GM12891 (cell line): Measurements from ENCODE around the gene ASIC2.
"Not testable (repeated sequence)": the region's sequence is repeated elsewhere in the genome, so short reads cannot be mapped to it uniquely, and the experiment has no call there.

Source experiments
- DNase-seq: peaks from one replicate; pipeline ENCODE4 v3.0.0; 2011; ENCODE audit warnings: low spot score; ENCODE audit not compliant: insufficient read length
- FAIRE-seq: peaks from 2 replicates; lab custom pipeline; 2011; peaks lifted over from hg19 to GRCh38; lab: Jason Lieb, UNC
- PAX5 ChIP-seq: IDR thresholded peaks from 2 replicates; pipeline ENCODE4 v1.6.1; 2011; ENCODE audit warnings: low read length, moderate library complexity, mild to moderate bottlenecking; ENCODE audit not compliant: insufficient read depth, severe bottlenecking
- POLR2A ChIP-seq: IDR thresholded peaks from 2 replicates; pipeline ENCODE4 v1.6.1; 2011; ENCODE audit warnings: low read depth, low read length, control low read depth
- POLR2AphosphoS5 ChIP-seq: IDR thresholded peaks from 2 replicates; pipeline ENCODE4 v1.6.1; 2011; ENCODE audit warnings: low read depth, low read length, control low read depth
- POU2F2 ChIP-seq: IDR thresholded peaks from 2 replicates; pipeline ENCODE4 v1.6.1; 2011; ENCODE audit warnings: low read depth, mild to moderate bottlenecking, control low read depth, low read length, moderate library complexity
- SPI1 ChIP-seq: IDR thresholded peaks from 2 replicates; pipeline ENCODE4 v1.6.1; 2011; ENCODE audit warnings: low read depth, low read length, control low read depth
- TAF1 ChIP-seq: IDR thresholded peaks from 2 replicates; pipeline ENCODE4 v1.6.1; 2011; ENCODE audit warnings: low read depth, low read length, control low read depth

ASIC2 gene

DNA sequence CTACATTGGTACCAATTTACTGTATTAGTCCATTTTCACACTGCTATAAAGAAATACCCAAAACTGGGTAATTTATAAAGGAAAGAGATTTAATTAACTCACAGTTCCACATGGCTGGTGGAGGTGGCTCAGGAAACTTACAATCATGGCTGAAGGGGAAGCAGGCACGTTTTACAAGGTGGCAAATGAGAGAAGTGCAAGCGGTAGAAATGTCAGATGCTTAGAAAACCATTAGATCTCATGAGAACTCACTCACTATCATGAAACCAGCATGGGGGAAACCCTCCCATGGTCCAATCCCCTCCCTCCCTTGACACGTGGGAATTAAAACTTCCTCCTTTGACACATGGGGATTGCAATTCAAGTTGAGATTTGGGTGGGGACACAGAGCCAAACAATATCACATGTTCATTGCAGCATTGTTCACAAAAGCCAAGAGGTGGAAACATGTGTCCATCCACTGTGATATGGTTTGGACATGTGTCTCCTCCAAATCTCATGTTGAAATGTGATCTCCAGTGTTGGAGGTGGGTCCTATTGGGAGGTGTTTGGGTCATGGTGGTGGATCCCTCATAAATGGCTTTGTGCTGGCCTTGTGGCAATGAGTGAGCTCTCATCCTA lies 304.5 kb downstream of the ASIC2 start:
- TF ChIP-seq POLR2A (no peak), PAX5 (no peak), POLR2AphosphoS5 (no peak), POU2F2 (no peak), SPI1 (no peak), TAF1 (no peak)
- FAIRE-seq (no peak), DNase-seq (no peak)

DNA sequence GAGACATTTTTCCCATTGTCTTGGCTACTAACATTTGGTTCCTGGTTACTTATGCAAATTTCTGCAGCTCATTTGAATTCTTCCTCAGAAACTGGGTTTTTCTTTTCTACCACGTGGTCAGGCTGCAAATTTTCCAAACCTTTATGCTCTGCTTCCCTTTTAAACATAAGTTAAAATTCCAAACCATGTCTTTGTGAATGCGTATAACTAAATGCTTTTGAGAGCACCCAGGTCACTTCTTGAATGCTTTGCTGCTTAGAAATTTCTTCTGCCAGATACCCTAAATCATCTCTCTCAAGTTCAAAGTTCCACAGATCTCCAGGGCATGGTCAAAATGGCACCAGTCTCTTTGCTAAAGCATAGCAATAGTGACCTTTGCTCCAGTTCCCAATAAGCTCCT lies 305.2 kb downstream of the ASIC2 start:
- not testable (repeated sequence) for FAIRE-seq, DNase-seq

DNA sequence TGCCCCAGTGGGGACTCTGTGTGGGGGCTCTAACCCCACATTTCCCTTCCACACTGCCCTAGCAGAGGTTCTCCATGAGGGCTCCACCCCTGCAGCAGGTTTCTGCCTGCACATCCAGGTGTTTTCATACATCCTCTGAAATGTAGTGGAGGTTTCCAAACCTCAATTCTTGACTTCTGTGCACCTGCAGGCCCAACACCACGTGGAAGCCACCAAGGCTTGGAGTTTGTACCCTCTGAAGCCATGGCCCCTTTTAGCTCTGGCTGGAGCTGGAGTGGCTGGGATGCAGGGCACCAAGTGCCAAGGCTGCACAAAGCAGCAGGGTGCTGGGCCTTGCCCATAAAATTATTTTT lies 305.7 kb downstream of the ASIC2 start:
- DNase-seq, FAIRE-seq: not testable (repeated sequence)

DNA sequence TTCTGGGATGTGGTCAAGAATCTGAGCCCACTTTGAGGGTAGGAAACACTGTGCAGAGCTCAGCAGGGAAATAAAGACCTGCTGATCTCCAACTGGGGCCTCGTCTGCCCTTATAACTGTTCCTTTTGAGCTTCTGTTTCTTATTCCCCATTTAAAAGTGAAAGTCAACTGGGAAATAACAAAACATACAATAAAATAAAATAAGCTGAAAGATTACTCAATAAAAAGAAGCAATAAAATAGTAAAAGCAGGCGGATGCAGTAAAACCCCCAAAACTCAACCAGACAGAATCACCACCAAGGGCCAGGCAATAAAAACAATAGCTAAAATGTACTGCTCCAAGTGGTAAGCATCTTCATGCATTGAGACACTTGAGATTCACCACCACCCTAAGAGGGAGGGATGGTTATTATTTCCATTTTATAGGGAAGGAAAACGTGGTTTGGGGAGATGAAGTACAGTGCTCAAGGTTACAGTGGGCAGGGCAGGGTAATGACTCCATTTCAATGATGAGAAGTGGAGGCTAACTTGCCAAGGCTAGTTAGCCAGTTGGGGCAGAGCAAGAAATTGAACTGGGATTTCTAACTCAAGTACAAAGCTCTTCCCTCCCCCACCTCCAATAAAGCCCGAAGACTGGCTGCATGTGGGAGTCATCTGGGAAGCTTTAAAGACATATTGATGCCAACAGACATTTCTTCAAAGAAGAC lies 307.9 kb downstream of the ASIC2 start:
- FAIRE-seq, result no peak
- TF ChIP-seq POU2F2 (no peak), TAF1 (no peak), POLR2AphosphoS5 (no peak), POLR2A (no peak), PAX5 (no peak), SPI1 (no peak)
- DNase-seq, result no peak

DNA sequence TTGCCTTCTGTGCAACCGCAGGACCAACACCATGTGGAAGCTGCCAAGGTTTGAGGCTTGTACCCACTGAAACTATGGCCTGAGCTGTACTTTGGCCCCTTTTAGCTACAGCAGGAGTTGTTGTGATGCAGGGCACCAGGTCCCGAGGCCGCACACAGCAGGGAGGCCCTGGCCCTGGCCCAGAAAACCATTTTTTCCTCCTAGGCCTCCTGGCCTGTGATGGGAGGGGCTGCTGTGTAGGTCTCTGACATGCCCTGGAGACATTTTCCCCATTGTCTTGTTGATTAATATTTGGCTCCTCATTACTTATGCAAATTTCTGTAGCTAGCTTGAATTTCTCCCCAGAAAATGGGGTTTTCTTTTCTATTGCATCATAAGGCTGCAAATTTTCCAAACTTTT lies 311.5 kb downstream of the ASIC2 start:
- not testable (repeated sequence) for DNase-seq, FAIRE-seq

DNA sequence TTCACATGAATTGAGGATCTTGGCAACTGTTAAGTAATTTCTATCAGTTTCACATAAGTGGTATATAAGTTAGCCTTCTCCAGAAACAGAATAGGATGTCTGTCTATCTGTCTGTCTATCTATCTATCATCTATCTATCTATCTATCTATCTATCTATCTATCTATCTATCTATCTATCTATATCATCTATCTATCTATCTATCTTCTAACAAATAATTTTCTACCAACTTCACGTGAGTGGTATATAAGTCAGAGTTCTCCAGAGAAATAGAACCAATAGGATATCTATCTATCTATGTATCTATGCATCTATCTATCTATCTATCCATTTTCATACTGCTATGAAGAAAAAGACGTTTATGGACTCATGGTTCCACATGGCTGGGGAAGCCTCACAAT lies 312.9 kb downstream of the ASIC2 start:
- TF ChIP-seq SPI1 (no peak), TAF1 (no peak), POLR2AphosphoS5 (no peak), POU2F2 (no peak), POLR2A (no peak), PAX5 (no peak)
- FAIRE-seq (no peak), DNase-seq (no peak)

DNA sequence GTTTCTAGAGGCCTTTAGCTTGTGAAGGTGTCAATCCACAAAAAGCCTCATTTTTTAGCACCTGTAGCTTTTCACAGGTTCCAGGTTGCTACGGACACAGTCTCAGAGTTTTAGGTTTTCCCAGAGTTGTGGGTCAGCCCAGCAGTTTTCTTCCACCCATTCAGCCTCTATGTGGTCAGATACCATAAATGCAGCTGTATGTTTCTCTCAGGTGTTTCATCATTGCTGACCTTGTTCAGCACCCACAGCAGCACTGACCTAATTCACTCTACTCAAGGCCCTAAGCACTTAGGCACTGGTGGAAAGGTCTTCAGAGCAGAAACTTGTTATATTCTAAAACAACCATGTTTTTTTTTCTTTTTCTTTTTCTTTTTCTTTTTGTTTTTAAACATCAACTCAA lies 316.5 kb downstream of the ASIC2 start:
- FAIRE-seq (no peak), DNase-seq (no peak)
- no peak for TF ChIP-seq POLR2A
- TF ChIP-seq TAF1, result no peak
- TF ChIP-seq POU2F2, result no peak
- TF ChIP-seq PAX5, result no peak
- TF ChIP-seq SPI1, result no peak
- TF ChIP-seq POLR2AphosphoS5, result no peak

DNA sequence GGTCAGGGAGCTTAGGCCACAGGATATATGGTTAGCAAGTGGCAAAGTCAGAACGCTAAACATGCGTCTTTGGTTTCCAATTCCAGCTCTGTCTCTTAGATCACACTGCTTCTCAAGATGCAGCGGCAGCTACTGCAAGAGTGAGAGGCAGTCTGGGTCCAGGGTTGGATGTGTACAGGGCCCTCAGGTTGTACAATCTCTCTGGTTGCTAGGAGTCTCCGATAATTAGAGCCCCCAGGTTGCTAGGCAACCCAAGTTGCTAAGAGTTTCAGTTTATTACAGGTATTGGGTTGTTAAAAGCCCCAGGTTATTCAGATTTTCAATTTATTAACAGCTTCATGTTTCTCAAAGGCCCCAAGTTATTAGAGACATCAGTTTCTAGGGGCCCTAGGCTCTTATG lies 317.0 kb downstream of the ASIC2 start:
- FAIRE-seq (no peak), DNase-seq (no peak)
- TF ChIP-seq TAF1, result no peak
- no peak for TF ChIP-seq POLR2AphosphoS5
- TF ChIP-seq POU2F2, result no peak
- TF ChIP-seq POLR2A, result no peak
- TF ChIP-seq SPI1, result no peak
- no peak for TF ChIP-seq PAX5

DNA sequence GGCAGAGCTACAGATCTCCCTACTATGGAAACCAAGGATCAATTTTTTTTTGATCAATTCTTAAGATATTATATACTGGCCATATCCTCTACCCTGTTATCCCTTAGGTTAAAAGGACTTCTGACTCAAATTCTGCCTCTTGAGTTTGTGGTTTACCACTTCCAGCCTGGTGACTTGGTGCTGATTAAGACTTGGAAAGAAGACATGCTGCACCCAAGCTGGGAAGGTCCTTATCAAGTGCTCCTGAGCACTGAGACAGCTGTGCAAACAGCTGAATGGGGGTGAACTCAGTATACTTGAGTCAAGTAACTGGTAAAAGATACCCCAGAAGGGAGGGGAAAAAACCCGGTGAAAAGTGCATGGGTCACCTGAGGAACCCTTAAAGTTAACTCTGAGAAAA lies 321.9 kb downstream of the ASIC2 start:
- TF ChIP-seq POLR2AphosphoS5 (no peak), POLR2A (no peak), PAX5 (no peak)
- peak; percentile 62 for FAIRE-seq
- no peak for DNase-seq

DNA sequence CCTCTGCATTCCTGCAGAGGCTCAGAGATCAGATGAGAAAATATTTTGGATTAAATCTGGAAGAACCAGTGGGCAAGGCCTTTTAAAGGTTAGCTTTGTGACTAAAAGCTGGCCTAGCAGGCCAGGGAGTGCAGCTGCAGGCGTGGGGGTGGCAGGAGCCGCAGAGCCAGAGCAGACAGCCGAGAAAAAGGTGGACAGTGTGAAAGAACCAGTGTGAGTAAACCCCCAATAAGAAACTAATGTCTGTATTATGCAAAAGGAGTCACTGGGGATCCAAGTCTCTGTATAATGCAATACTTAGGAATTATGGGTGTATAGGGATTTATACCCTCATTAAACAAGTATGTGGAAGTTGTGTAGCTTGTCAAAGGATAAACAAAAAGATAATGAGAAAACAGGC lies 322.8 kb downstream of the ASIC2 start:
- no peak for TF ChIP-seq POLR2A
- TF ChIP-seq PAX5, result no peak
- no peak for TF ChIP-seq POU2F2
- TF ChIP-seq POLR2AphosphoS5, result no peak
- no peak for TF ChIP-seq SPI1
- TF ChIP-seq TAF1, result no peak
- FAIRE-seq (no peak), DNase-seq (no peak)

DNA sequence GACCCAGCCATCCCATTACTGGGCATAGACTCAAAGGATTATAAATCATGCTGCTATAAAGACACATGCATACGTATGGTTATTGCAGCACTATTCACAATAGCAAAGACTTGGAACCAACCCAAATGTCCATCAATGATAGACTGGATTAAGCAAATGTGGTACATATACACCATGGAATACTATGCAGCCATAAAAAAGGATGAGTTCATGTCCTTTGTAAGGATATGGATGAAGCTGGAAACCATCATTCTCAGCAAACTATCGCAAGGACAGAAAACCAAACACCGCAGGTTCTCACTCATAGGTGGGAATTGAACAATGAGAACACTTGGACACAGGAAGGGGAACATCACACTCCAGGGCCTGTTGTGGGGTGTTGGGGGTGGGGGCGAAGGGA lies 323.9 kb downstream of the ASIC2 start:
- FAIRE-seq, DNase-seq: not testable (repeated sequence)

DNA sequence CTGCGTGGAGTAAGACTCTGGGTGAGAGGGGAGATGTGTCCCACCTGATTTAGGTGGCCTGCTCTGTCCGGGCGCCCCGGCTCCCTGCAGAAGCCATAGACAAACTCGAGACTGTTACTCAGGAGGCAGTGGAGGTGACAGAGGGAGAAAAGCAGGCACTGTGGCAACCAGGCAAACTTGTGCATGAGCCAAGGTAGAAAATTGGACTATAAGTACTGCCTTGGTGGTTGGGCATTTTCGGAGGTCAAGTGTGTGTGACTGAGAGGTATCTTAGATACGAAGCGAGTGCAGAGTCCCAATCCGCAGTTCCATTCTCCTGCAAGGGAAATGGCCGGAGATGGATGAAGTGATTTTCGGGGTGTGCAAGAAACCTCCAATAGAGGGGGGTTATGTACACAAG lies 328.6 kb downstream of the ASIC2 start:
- DNase-seq (no peak), FAIRE-seq (no peak)
- no peak for TF ChIP-seq SPI1
